IMR-90 (cell line): ENCODE measurements around the gene HCFC1R1. TPM values are rescaled to one million over a fixed set of nuclear protein-coding genes. Genes with fewer than 3 reads are reported as not detected.

Experiments used
- CTCF ChIP-seq: conservative IDR thresholded peaks from 2 replicates; pipeline ENCODE4 v1.5.1; 2012; ENCODE audit warnings: mild to moderate bottlenecking, low read depth, low read length, improper control_type of control experiment
- SMC3 ChIP-seq: fragments of 150-350 bp; IDR thresholded peaks from 2 replicates; pipeline ENCODE4 v1.6.1; 2016; ENCODE audit warnings: low read depth, mild to moderate bottlenecking, antibody characterized with exemption, low read length, moderate library complexity
- polyA plus RNA-seq, 3 experiments: library from polyadenylated mRNA; depleted of rRNA; stranded (reverse); fragments of >200 nt; gene quantifications; 2 replicates each; pipeline ENCODE4 v1.2.3, GENCODE V29; 2012; ENCODE audit warnings: low replicate concordance in 1 of 3
- total RNA-seq: library from RNA; depleted of rRNA; stranded (reverse); fragments of >200 nt; gene quantifications from 2 replicates; pipeline ENCODE4 v1.2.3, GENCODE V29; 2012

The HCFC1R1 gene
- total and polyA plus RNA-seq, 2 of the 4 experiments (the other 2 are of a cell fraction) = 7.2 to 57.9 TPM

- TF ChIP-seq CTCF = peak; percentile 38
- TF ChIP-seq SMC3 = no peak
These were observed 2.1 kb downstream of the HCFC1R1 start (continued) for GRCh38 chr16:3021449-3022207.
